HCT116 (cell line): ENCODE measurements around the gene MAP1S. TPM values are rescaled to one million over a fixed set of nuclear protein-coding genes. Genes with fewer than 3 reads are reported as not detected.

Source experiments
- ATAC-seq: fragments of 200-7000 bp; cut with Tn5 transposase; 2 replicates; pipeline ENCODE4 v1.9.1; 2020; ENCODE audit warnings: mild to moderate bottlenecking, moderate library complexity
- BruUV-seq: library from RNA; stranded (reverse); fragments of 400-500 nt; replicated peaks from 2 replicates; lab custom pipeline; 2021; lab: Mats Ljungman, UMichigan
- CTCF ChIA-PET: fragments of 300-600 bp; sonication (Branson Sonifier 250); formaldehyde crosslinking; loops from one replicate; lab custom pipeline; 2021; ENCODE audit warnings: antibody characterized with exemption; lab: Charles Lee
- POLR2A ChIA-PET: fragments of 300-600, 350-600 bp; sonication (Branson Sonifier 250); formaldehyde crosslinking; loops from one replicate; lab custom pipeline; 2021; ENCODE audit warnings: antibody characterized with exemption; lab: Charles Lee
- RAD21 ChIA-PET, 2 experiments: fragments of 300-600 bp; sonication (Branson Sonifier 250); formaldehyde crosslinking; loops; one replicate each; lab custom pipeline; 2023; ENCODE audit warnings: low total read pairs in 2 of 2; ENCODE audit not compliant: uncharacterized antibody in 2 of 2, unreplicated experiment in 2 of 2, low non-redundant PET in 1 of 2; lab: Charles Lee
- DNase-seq: peaks from one replicate; pipeline ENCODE4 v3.0.0-alpha.2; 2010; ENCODE audit warnings: low read depth, low spot score
- H2AFZ ChIP-seq: fragments of 200-600 bp; shearing (Covaris generic), sonication (generic); 2 replicates; pipeline ENCODE4 v1.6.1; 2017; ENCODE audit warnings: low read depth, mixed run types, mixed read lengths, antibody characterized with exemption, low read length; ENCODE audit not compliant: poor library complexity, severe bottlenecking
- H3K27ac ChIP-seq: 2 replicates; pipeline ENCODE4 v1.5.1; 2012; ENCODE audit warnings: low read depth, low read length
- H3K27me3 ChIP-seq: fragments of 200-600 bp; sonication (generic); 2 replicates; pipeline ENCODE4 v1.6.1; 2016; ENCODE audit warnings: mixed run types, low read length, mixed read lengths; ENCODE audit not compliant: insufficient read depth
- H3K36me3 ChIP-seq, 2 experiments: fragments of 200-500 bp in 1 of 2; fragments of 200-600 bp in 1 of 2; sonication (Bioruptor generic) in 1 of 2; sonication (generic) in 1 of 2; 2 replicates each; pipeline versions ENCODE4 v1.5.1 to v1.6.1; 2014 to 2016; ENCODE audit warnings: low read length in 2 of 2, inconsistent platforms in 1 of 2, mixed read lengths in 1 of 2, mixed run types in 1 of 2; ENCODE audit not compliant: insufficient read depth in 2 of 2, control insufficient read depth in 1 of 2
- H3K4me1 ChIP-seq, 2 experiments: fragments of 200-600 bp in 1 of 2; sonication (generic) in 1 of 2; 2 replicates each; pipeline versions ENCODE4 v1.5.1 to v1.6.1; 2012 to 2017; ENCODE audit warnings: low read length in 2 of 2, inconsistent platforms in 1 of 2, mild to moderate bottlenecking in 1 of 2, mixed read lengths in 1 of 2, mixed run types in 1 of 2, moderate library complexity in 1 of 2; ENCODE audit not compliant: insufficient read depth in 2 of 2, control insufficient read depth in 1 of 2
- H3K4me2 ChIP-seq: fragments of 200-600 bp; sonication (generic); 2 replicates; pipeline ENCODE4 v1.6.1; 2017; ENCODE audit warnings: mixed run types, low read length, mixed read lengths
- H3K4me3 ChIP-seq, 2 experiments: fragments of 200-600 bp in 1 of 2; sonication (generic) in 1 of 2; replicated peaks in 1 of 2; 2 replicates each; pipeline ENCODE4 v1.5.1; 2011 to 2016; ENCODE audit warnings: low read length in 2 of 2, control low read depth in 1 of 2, low read depth in 1 of 2, mild to moderate bottlenecking in 1 of 2, mixed read lengths in 1 of 2, mixed run types in 1 of 2
- H3K79me2 ChIP-seq: fragments of 200-600 bp; sonication (generic); 2 replicates; pipeline ENCODE4 v1.6.1; 2017; ENCODE audit warnings: mild to moderate bottlenecking, mixed run types, low read length, moderate library complexity, mixed read lengths; ENCODE audit not compliant: insufficient read depth
- H3K9ac ChIP-seq: fragments of 200-600 bp; sonication (generic); 2 replicates; pipeline ENCODE4 v1.6.1; 2016; ENCODE audit warnings: low read length, mixed read lengths
- H3K9me2 ChIP-seq: fragments of 200-600 bp; sonication (generic), shearing (Covaris generic); 2 replicates; pipeline ENCODE4 v1.6.1; 2017; ENCODE audit warnings: mixed run types, mild to moderate bottlenecking, moderate library complexity; ENCODE audit not compliant: insufficient read depth
- H3K9me3 ChIP-seq, 2 experiments: fragments of 200-500 bp in 1 of 2; fragments of 200-600 bp in 1 of 2; sonication (Bioruptor generic) in 1 of 2; sonication (generic) in 1 of 2; 2 replicates each; pipeline ENCODE4 v1.6.1; 2014 to 2017; ENCODE audit warnings: low read length in 2 of 2, mixed read lengths in 2 of 2, inconsistent platforms in 1 of 2, low read depth in 1 of 2, mild to moderate bottlenecking in 1 of 2, mixed run types in 1 of 2, moderate library complexity in 1 of 2; ENCODE audit not compliant: control insufficient read depth in 1 of 2, insufficient read depth in 1 of 2
- H4K20me1 ChIP-seq: fragments of 200-600 bp; sonication (generic), shearing (Covaris generic); 2 replicates; pipeline ENCODE4 v1.6.1; 2017; ENCODE audit warnings: mixed run types, mild to moderate bottlenecking, moderate library complexity; ENCODE audit not compliant: insufficient read depth
- CBX3 ChIP-seq: IDR thresholded peaks from 2 replicates; pipeline ENCODE4 v1.6.1; 2012; ENCODE audit warnings: low read depth
- CEBPB ChIP-seq: IDR thresholded peaks from 2 replicates; pipeline ENCODE4 v1.6.1; 2012; ENCODE audit warnings: low read depth
- EGR1 ChIP-seq: IDR thresholded peaks from 2 replicates; pipeline ENCODE4 v1.6.1; 2012; ENCODE audit warnings: low read depth
- ELF1 ChIP-seq: IDR thresholded peaks from 2 replicates; pipeline ENCODE4 v1.6.1; 2012; ENCODE audit warnings: low read depth, borderline replicate concordance
- EZH2phosphoT487 ChIP-seq: fragments of 200-600 bp; IDR thresholded peaks from 2 replicates; pipeline ENCODE4 v1.6.1; 2018; ENCODE audit warnings: antibody characterized with exemption, borderline replicate concordance
- JUND ChIP-seq: IDR thresholded peaks from 2 replicates; pipeline ENCODE4 v1.6.1; 2012
- RAD21 ChIP-seq: IDR thresholded peaks from 2 replicates; pipeline ENCODE4 v1.6.1; 2012; ENCODE audit warnings: low read depth, mild to moderate bottlenecking
- SIN3A ChIP-seq: IDR thresholded peaks from 2 replicates; pipeline ENCODE4 v1.6.1; 2012; ENCODE audit warnings: low read depth
- SP1 ChIP-seq: IDR thresholded peaks from 2 replicates; pipeline ENCODE4 v1.6.1; 2012; ENCODE audit warnings: low read depth
- TCF7L2 ChIP-seq: IDR thresholded peaks from 2 replicates; pipeline ENCODE4 v1.7.0; 2011; ENCODE audit warnings: borderline replicate concordance, inconsistent platforms; ENCODE audit not compliant: insufficient read depth, insufficient read length; ENCODE audit errors: extremely low read depth
- ZBTB33 ChIP-seq: IDR thresholded peaks from 2 replicates; pipeline ENCODE4 v1.6.1; 2011; ENCODE audit warnings: mild to moderate bottlenecking, low read length, moderate library complexity; ENCODE audit not compliant: insufficient replicate concordance; ENCODE audit errors: extremely low read depth
- ZFX ChIP-seq: fragments of 450-650 bp; IDR thresholded peaks from 2 replicates; pipeline ENCODE4 v1.6.1; 2017
- ZNF274 ChIP-seq: fragments of 200-500 bp; sonication (Bioruptor generic); IDR thresholded peaks from 2 replicates; pipeline ENCODE4 v1.6.1; 2014; ENCODE audit warnings: mild to moderate bottlenecking, low read depth, low read length, inconsistent platforms
- intact Hi-C: fragments of 100-400 bp; cut with micrococcal nuclease; formaldehyde crosslinking; loops from 2 replicates; pipeline ENCODE4 v1.10.0; 2022
- total RNA-seq: library from RNA; stranded (reverse); gene quantifications from one replicate; pipeline ENCODE4 v1.2.1, GENCODE V29; 2021; ENCODE audit not compliant: unreplicated experiment
- TF ChIP-seq, protein P1 (sequence below): IDR thresholded peaks from 2 replicates; pipeline ENCODE4 v1.6.1; 2012

MAP1S gene
- total RNA-seq, 1 experiment from 2014 or later: 80.8 TPM

- peak; percentile 41; the same call in 1 of the 2 replicates for ATAC-seq
- H3K79me2 ChIP-seq: no peaks in the 10 kb centered on the region
- intact Hi-C loops: no loop called here
- DNase-seq: no peak
- no peak overlapping the region for H2AFZ ChIP-seq
- ChIA-PET RAD21 (no interaction called here), POLR2A (no interaction called here), CTCF (interaction anchor here (1.8 kb wide), 1 partner anchor 10 kb away, joined by 6 read pairs; no protein-coding TSS in a partner anchor)
- no peak overlapping the region for H3K27ac ChIP-seq
- H3K4me1 ChIP-seq: peaks cover 12 to 36% of the 10 kb centered on the region in 2 experiments
- no peaks in the 10 kb centered on the region for H3K36me3 ChIP-seq
- no peaks in the 10 kb centered on the region for H3K9me2 ChIP-seq
- no peaks in the 10 kb centered on the region for H3K27me3 ChIP-seq
- no peak for TF ChIP-seq TCF7L2
- TF ChIP-seq CEBPB: no peak
- TF ChIP-seq SP1: no peak
- no peak for TF ChIP-seq EZH2phosphoT487
- TF ChIP-seq CBX3: no peak
- no peak for TF ChIP-seq EGR1
- TF ChIP-seq, protein P1, sequence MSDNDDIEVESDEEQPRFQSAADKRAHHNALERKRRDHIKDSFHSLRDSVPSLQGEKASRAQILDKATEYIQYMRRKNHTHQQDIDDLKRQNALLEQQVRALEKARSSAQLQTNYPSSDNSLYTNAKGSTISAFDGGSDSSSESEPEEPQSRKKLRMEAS: no peak
- no peak for TF ChIP-seq JUND
- TF ChIP-seq ZBTB33: no peak
- TF ChIP-seq SIN3A: no peak
- no peak for TF ChIP-seq ZFX
- no peak for TF ChIP-seq ELF1
- TF ChIP-seq ZNF274: no peak
- no peak for TF ChIP-seq RAD21
- H4K20me1 ChIP-seq: no peaks in the 10 kb centered on the region
- no peak overlapping the region for H3K4me2 ChIP-seq
- H3K4me3 ChIP-seq: no peak overlapping the region
- no TSS peak for BruUV-seq
- H3K9ac ChIP-seq: no peak overlapping the region
- no peaks in the 10 kb centered on the region for H3K9me3 ChIP-seq
Measured at GRCh38 chr19:17755977-17756670, 36.8 kb downstream of the MAP1S start.
